GM11168 (cell line): ENCODE results near the gene NT5DC3.
"Not testable (repeated sequence)": the region's sequence is repeated elsewhere in the genome, so short reads cannot be mapped to it uniquely, and the experiment has no call there.

Experiments used
- in situ Hi-C: fragments of 300-500 bp; cut with MboI; formaldehyde crosslinking; loops from one replicate; pipeline ENCODE4 v1.12.0; 2022; ENCODE audit warnings: low sequenced_read_pairs; ENCODE audit not compliant: unreplicated experiment

The NT5DC3 gene

DNA sequence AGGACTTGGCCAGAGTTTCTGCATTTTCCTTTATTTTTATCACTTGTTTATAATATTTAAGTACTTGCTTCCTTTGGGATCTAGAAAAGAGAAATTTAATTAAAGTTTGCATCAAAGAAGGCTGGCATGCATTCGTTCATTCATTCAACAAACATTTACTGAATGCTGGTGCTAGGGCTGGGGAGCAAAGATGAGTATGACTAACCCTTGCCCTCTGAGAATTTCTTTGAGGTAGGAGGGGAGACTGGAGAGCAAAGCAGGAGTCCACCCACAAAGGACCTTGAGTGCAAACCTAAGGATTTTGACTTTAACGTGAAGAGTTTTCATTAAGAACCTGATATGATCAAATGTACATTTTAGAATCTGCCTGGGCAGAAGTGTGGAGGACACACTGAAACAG is 16.1 kb upstream of the NT5DC3 start:
- in situ Hi-C loops: no loop called here

DNA sequence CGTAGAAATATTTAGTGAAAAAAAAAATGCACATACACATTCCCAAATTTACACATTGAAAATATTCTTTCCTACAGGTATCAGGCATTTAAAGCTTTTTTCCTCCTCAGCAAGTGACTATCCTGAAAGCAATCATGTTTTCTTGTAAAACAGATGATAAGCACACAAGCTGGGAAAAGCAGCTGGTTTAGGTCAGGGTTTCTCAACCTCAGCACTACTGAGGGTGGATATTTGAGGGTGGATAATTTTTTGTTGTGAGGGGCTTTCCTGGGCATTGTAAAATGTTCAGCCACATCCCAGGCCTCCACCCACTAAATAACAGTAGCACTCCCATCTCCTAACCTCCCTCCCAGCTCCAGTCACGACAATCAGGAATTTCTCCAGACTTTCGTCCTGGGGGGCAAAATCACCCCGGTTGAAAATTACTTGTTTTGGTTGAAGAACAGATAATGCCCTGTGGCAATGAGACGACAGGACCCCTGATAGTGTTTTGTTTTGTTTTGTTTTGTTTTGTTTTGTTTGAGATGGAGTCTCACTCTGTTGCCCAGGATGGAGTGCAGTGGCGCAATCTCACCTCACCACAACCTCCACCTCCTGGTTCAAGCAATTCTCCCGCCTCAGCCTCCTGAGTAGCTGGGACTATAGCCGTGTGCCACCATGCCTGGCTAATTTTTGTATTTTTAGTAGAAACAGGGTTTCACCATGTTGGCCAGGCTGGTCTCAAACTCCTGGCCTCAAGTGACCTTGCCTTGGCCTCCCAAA is 15.0 kb upstream of the NT5DC3 start:
- in situ Hi-C loops: no loop called here

DNA sequence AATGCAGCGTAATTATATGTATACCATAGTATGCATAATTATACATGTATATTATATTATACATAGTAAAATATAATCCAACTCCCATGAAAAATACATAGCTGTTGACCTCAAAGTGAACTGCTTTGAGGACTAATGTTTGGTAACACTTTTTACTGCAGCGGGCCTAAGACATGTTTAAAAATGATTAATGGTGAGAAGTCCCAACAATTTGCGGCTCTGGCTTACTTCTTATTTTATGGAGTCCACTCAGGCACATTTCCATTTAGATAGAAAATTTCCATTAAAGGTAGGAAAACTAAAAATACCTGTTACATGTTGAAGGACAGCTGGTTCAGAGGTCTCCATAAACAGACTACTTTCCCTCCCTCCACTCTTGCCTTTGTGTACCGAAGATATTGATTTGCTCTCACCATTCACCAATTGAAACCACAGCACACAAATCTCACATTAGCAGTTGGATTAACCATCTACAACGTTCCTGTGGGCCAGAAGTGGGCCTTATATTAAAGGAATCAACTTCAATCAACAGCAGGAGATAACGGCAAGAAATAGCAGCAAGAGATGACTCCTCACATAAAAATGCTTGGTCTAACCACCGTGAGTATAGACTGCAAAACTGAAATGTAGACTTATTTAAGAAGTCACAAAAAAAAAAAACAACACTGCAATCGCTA is 14.1 kb upstream of the NT5DC3 start:
- in situ Hi-C loops: no loop called here

DNA sequence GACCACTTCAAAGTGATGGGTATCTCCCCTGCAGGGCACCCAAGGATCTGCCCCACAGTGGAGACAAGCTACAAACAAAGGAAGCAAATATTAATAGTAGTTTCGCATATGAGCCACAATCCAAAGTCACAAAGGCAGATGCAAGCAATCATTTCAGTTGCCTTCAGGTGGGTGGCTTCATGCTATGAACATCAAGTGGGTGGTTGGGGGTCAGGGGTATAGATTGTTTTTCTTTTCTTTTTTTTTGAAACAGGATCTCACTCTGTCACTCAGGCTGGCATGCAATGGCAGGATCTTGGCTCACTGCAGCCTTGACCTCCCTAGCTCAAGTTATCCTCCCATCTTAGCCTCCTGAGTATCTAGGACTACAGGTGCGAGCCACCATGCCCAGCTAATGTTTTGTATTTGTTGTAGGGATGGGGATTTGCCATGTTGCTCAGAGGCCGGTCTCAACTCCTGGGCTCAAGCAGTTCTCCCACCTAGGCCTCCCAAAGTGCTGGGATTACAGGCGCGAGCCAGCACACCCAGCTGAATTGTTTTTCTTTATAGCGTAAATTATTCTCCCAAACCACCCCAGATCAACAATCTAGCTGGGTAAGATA is 13.4 kb upstream of the NT5DC3 start:
- in situ Hi-C loops: no loop called here

DNA sequence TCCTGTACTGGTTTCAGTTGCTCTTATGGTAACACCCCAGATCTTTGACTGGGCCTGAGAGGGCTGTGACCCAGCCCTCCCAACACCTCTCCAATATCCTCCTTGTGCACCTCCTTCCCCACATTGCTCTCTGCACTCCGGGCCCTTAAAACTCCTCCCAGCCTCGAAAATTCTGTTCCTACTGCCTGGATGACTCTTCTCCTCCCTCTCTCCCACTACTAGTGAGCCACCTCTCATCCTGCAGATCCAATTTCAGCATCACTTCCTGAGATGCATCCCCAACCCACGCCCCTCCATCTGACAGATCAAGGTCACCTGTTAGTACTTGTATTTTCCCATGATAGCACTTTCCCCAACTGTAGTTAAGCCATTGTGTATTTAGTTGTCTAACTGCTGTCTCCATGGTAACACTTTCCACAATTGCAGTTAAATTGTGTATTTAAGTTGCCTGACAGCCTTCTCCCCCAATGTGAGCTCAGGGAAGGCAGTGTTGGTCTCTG is 11.5 kb upstream of the NT5DC3 start:
- in situ Hi-C loops: no loop called here

DNA sequence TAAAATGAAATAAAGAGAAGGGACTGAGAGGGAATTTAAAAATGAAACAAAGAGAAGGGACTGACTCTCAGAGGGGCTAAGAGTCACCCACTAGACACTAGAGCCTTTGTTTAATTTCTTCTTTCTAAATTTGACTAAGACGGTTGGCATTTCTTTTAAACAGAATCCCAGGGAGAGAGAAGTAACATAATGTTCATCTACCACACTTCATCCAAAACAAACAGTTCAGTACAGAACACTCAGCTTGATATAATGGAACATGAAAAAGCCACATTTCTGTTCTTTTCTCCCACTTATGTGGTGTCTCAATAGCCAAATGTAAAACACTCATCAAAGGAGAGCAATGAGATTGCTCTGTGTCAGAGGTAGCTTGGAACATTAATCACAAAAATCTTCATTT is 10.1 kb upstream of the NT5DC3 start:
- in situ Hi-C loops: no loop called here

DNA sequence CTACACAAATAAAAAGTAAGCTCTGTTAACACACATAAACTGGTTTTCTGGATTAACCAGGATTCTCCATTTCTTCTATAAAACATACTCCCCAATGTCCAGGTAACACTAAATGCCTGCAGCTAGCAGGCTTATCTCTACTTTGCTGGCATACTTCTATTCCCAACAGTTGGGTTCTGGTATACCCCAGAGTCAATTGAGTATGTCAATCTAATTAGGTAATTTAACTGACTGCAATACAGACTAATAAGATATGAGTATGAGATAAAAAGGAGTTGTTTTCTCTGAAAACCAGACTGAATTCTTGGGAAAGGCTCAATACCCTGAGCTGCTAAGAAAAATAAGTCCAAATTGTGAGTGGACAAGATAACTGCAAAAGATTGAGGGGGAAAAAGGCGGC is 9.4 kb upstream of the NT5DC3 start:
- in situ Hi-C loops: no loop called here

DNA sequence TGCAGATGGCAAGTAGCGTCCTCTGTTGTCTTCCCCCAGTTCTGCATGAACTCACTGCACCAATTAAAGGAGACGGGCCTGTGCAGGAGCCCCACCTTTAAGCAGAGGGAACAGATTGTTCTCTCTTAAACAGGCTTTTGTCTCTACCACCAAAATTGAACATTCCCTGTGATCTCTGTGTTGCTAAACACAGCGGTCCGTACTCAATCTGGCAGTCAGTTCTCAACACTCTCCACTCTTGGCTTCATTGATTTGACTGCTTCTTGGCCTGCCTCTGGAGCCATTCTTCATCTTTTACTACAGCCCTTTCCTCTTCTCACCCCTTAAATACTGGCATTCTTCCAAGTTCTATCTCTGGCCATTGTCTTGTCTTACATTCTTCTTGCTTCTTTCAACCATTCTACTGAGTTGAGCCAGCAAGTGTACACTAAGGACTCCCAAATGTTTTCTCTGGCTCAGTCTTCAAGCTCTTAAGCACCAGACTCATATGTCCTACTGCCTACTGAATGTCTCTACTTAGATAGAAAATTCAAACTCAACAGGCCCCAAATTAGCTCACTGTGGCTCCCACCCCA is 8.0 kb upstream of the NT5DC3 start:
- in situ Hi-C loops: no loop called here

DNA sequence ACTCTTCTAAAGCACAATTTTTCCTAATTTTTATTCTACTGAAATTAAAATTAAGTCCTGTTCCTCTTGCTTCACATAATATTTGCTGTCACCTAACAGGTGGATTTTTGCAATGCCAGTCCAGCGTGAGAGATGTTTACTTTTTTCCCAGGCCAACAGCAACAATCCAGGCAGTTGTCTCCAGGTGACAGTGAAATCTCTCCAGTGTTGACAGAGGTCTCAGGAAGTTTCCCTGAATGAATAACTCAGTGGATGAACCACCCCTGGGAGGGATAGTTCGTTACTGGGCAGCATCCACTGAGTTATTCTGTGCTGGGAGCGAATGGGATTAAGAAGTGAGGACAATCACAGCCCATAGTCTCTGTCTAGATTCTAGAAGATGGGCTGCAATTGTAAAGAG is 7.1 kb upstream of the NT5DC3 start:
- in situ Hi-C loops: no loop called here

DNA sequence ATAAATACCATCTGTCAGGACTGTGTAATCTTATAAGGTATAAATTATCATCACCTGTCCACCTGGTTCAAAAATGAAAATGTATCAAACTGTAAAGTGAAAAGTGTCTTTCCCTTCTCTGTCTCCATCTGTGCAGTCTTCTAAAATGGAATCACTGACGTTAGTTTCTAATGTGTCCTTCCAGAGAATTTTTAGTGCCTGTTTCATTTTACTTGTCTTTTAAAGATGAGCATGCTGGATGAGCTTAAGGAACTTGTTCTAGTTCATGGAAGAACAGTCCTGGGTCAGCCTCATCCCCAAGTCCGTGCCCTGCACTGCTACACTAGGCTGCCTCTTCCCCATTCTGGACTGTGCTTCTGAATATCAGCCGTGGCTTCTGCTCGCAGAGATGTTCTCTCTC is 5.4 kb upstream of the NT5DC3 start:
- in situ Hi-C loops: no loop called here

DNA sequence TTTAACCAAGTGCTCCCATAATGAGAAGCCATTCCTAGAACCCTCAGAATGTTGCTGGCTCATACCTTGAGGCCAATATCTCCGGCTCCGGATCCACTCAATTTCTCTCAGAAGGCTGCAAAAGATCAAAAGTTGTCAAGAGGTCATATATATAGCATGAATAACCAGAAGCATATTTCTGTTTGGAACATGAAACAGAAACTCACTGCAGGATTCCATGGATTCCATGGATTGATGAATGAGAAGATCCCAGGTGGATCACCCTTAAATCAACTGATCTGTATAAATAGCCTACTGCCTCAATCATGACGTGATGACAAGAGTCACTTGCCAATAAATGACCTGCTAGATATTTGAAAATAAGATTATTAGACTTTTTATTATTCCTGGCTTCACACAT is 3.3 kb upstream of the NT5DC3 start:
- in situ Hi-C loops: no loop called here

DNA sequence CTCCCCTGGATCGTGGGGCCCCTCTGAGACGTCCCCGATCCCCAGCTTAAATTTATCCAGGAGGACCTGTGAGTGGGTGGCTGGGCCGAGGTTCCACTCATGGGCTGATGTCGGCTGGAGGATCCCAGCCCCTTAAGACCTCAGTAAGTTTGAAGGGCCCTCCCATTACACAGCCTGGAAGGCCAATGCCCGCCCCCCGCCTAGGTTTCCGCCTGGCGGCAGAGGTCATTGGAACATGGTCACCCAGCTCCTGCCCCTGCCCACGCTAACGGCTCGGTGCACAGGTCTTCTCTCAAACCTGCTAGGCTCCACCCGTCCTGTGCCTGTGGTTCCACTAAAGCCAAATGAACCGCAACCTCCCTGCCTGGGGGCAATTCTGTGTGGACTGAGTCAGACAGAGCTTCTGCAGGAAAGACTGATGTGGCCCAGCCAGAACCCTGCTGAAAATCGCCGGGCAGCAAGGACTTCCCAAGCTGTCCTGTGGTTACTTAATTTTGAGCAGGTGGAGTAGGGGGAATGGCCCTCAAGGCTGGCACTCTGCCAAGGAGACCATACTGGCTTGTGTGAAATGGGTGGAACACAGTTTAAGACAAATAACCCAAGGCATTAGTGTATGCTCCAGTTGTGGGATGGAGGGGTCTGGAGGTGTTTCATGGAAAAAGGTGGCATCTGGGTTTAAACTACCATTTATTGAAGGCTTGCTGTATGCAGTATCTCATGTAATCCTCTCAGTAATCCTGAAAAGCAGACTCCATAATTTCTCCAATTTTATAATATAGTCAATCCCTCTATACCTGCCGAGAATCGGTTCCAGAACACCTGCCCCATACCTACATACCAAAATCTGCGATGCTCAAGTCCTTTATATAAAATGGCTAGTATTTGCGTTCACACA is 903 bp upstream of the NT5DC3 start:
- in situ Hi-C loops: no loop called here

DNA sequence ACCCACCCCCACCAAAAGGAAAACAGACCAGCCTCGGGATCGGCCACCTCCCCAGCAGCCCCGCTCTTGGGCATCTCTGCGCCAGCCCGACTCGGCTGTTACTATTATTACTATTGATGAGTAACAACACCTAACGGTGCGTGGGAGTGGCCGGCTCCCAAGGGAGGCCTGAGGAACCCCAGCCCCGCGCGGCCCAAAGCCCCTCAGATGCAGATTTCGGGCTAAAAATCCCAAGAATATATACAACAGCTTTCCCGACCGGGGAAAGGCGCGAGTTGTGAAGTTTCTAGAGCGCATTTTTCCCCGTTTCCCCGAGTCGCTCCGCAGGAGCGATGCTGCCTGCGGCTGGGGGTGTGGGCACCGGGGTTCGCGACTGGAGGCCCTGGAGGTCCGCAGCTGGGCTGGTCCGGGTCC is 565 bp downstream of the NT5DC3 start:
- in situ Hi-C loops: no loop called here

DNA sequence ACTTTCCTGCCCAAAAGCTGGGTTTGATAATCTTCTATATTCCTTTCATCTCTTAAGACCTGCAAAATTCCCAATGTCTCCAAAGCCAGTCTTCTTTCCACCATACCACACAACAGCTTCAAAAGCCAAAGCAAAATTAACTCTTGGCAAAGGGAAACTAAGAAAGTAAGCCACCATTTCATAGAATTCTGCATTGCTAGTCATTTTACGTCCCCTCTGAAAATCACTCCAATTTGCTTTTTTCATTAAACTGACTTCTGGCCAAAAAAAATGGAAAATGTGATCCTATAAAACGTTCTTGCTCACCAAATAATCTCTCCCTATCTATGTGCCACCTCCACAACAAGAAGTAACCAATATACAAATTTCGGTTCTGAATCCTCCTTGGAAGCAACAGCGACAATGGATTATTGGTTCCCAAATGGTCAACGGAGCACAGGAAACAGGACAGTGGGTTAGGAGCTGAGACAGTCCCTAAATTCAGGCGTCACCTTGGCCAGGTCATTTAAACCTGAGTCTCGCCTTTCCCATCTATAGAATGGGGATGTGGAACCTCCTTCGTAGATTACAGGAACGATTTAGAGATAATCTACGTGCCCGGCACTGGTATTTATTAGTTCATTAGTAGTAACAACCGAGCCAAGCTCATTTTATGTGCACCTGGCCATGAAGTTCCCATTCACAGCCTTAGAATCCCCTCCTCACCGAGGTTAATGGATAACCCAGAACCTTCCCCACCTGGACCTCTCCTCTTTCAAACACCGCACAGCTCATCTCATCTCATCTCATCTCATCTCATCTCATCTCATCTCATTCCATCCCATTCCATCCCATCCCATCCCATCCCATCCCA is 1.2 kb downstream of the NT5DC3 start:
- in situ Hi-C loops: no loop called here

DNA sequence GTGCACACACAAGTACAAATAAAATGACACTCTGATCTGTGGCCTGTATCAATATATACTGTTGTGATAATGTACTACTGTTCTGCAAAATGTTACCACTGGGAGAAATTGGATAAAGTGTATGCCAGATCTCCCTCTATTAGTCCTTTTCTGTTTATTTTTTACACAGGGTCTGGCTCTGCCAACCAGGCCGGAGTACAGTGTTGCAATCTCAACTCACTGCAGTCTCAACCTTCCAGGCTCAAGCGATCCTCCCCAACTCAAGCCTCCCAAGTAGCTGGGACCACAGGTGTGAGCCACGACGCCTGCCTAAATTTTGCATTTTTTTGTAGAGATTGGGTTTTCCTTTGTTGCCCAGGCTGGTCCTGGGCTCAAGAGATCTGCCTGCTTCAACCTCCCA is 1.9 kb downstream of the NT5DC3 start:
- in situ Hi-C loops: no loop called here

DNA sequence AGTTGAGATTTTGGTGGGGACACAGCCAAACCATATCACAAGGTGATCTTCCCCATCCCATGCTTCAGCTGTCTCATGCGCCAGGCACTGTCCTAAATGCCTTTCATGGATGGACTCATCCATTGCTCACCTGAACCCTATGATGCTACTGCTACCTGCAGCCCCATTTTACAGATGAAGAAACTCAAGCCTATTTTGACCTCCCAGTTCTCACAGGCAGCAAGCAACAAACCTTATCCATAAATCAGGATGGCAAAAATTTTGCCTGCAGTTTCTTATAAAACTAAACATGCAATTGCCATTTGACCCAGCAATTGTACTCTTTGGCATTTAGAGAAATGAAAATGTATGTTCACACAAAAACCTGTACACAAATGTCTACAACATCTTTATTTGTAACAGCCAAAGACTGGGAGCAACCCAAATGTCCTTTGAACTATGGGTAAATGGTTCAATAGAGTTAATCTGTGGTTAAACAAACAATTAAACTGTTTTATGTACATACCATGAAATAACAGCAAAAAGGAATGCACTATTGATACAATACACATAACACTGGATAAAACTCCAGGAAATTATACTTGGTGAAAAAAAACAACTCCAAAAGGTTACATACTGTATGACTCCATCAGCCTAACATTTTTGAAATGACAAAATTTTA is 2.6 kb downstream of the NT5DC3 start:
- in situ Hi-C loops: no loop called here

DNA sequence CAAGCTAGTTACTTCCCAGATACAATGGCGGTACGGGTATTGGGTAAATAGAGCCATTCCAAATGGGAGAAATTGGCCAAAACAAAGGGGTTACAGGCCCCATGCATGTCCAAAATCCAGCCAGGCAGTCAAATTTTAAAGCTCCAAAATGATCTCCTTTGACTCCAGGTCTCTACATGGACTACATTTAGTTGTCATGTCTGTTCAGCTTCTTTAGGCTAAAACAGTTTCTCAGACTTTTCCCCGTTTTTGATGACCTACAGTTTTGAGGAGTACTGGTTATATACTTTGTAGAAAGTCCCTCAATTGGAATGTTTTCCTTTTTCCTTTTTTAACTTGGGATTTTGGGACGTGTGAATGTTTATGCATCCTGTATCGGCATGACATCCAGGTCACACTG is 4.7 kb downstream of the NT5DC3 start:
- in situ Hi-C loops: no loop called here

DNA sequence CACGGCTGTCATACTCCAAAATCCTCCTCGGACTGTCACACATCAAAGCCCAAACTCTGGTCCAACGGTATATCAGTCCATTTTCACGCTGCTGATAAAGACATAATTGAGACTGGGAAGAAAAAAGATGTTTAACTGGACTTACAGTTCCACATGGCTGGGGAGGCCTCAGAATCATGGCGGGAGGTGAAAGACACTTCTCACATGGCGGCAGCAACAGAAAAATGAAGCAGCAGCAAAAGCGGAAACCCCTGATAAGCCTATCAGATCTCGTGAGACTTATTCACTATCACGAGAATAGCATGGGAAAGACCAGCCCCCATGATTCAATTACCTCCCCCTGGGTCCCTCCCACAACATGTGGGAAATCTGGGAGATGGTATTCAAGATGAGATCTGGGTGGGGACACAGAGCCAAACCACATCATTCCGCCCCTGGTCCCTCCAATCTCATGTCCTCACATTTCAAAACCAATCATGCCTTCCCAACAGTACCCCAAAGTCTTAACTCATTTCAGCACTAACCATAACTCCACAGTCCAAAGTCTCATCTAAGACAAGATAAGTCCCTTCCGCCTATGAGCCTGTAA is 5.2 kb downstream of the NT5DC3 start:
- in situ Hi-C loops: not testable (repeated sequence)
